ENCODE measurements around the gene KDM2B. TPM values are rescaled to one million over a fixed set of nuclear protein-coding genes. Genes with fewer than 3 reads are reported as not detected.
A peak's percentile ranks its signal among the peaks of the same experiment; 100 is the strongest.

The KDM2B gene
- total RNA-seq, 4 donors from 2014 or later: 13.6 to 23.5 (median 20.0) TPM

DNA sequence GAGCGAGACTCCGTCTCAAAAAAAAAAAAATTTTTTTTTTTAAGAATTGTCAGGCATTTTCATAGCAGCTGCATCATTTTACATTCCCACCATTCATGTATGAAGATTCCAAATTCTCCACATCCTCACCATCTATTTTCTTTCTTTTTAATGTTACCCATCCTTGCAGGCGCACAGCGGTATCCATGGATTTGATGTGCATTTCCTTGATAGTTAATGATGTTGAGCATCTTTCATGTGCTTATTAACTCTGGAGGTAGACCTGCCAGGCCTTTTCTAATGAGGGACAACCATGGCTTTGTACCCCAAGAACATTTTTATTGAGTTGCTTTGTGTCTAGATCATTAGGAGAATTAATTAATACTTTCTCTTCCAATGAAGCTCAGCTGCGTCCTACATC, 182.5 kb downstream of the KDM2B start:
- 94% methylated on average over 5 of the region's 5 CpGs for WGBS
- intact Hi-C loops (cut with DNase I): no loop called here
- TF ChIP-seq EP300 (IDR thresholded peaks at IDR 0.05): no peak
- TF ChIP-seq POLR2A (IDR thresholded peaks at IDR 0.05; ENCODE audit: low read depth): no peak
- TF ChIP-seq, protein P1, sequence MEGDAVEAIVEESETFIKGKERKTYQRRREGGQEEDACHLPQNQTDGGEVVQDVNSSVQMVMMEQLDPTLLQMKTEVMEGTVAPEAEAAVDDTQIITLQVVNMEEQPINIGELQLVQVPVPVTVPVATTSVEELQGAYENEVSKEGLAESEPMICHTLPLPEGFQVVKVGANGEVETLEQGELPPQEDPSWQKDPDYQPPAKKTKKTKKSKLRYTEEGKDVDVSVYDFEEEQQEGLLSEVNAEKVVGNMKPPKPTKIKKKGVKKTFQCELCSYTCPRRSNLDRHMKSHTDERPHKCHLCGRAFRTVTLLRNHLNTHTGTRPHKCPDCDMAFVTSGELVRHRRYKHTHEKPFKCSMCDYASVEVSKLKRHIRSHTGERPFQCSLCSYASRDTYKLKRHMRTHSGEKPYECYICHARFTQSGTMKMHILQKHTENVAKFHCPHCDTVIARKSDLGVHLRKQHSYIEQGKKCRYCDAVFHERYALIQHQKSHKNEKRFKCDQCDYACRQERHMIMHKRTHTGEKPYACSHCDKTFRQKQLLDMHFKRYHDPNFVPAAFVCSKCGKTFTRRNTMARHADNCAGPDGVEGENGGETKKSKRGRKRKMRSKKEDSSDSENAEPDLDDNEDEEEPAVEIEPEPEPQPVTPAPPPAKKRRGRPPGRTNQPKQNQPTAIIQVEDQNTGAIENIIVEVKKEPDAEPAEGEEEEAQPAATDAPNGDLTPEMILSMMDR (IDR thresholded peaks at IDR 0.05): no peak
- TF ChIP-seq POLR2AphosphoS5 (IDR thresholded peaks at IDR 0.05): no peak
- peaks cover 16 to 38% (median 33%) of the 10 kb centered on the region in 4 donors for H3K4me1 ChIP-seq
- no peaks in the 10 kb centered on the region for H3K27me3 ChIP-seq
- no peaks in the 10 kb centered on the region for H3K9me3 ChIP-seq
- no peaks in the 10 kb centered on the region for H3K36me3 ChIP-seq
- no peak overlapping the region for H3K4me3 ChIP-seq
- DNase-seq (ENCODE audit: extremely low spot score): no peak
- H3K27ac ChIP-seq (replicated peaks in 1 of 4): no peak overlapping the region

DNA sequence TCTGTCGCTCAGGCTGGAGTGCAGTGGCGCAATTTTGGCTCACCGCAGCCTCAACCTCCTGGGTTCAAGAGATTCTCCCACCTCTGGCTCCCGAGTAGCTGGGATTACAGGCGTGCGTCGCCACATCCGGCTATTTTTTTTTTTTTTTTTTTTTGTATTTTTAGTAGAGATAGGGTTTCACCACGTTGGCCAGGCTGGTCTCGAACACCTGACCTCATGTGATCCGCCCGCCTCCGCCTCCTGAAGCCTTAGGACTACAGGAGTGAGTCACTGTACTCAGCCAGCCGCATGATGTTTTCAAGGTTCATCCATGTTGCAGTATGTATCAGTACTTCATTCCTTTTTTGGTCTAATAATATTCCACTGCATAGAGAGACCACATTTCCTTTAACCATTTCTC, 183.3 kb downstream of the KDM2B start:
- intact Hi-C loops (cut with DNase I): no loop called here
- Histone ChIP-seq H3K36me3 (no peaks in the 10 kb centered on the region), H3K27ac (replicated peaks in 1 of 4) (no peak overlapping the region), H3K9me3 (no peaks in the 10 kb centered on the region), H3K4me1 (peaks cover 16 to 31% (median 29%) of the 10 kb centered on the region in 4 donors), H3K27me3 (no peaks in the 10 kb centered on the region), H3K4me3 (no peak overlapping the region)
- no peak for DNase-seq (ENCODE audit: extremely low spot score)
- WGBS: 97% methylated on average over 14 of the region's 14 CpGs
- TF ChIP-seq, protein P1 (IDR thresholded peaks at IDR 0.05): no peak
- TF ChIP-seq POLR2AphosphoS5 (IDR thresholded peaks at IDR 0.05): no peak
- no peak for TF ChIP-seq POLR2A (IDR thresholded peaks at IDR 0.05; ENCODE audit: low read depth)
- no peak for TF ChIP-seq EP300 (IDR thresholded peaks at IDR 0.05)

DNA sequence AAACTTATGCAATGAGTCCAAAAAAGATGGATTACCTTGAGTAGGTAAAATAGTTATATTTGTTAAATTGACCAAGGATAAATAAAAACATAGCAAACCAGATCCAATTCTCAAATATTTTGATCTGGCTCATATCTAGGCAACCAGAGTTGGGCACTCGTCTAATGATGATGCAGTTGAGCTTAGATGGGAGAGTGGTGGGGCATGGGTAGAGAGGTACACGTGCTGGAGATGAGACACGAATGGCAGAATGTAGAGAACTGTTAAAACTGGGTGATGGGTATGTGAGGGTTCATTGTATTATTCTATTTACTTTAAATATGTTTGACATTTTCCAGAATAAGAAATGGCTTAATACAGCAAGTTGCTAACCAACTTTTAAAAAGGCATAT, 188.5 kb downstream of the KDM2B start:
- TF ChIP-seq, protein P1 (IDR thresholded peaks at IDR 0.05): no peak
- no peak for TF ChIP-seq EP300 (IDR thresholded peaks at IDR 0.05)
- Histone ChIP-seq H3K27ac (replicated peaks in 1 of 4) (no peak overlapping the region), H3K9me3 (no peaks in the 10 kb centered on the region), H3K27me3 (no peaks in the 10 kb centered on the region), H3K4me1 (peaks cover 0 to 2% (median 0%) of the 10 kb centered on the region in 4 donors), H3K36me3 (no peaks in the 10 kb centered on the region), H3K4me3 (no peak overlapping the region)
- intact Hi-C loops (cut with DNase I): no loop called here
- DNase-seq (ENCODE audit: extremely low spot score): no peak
- 81% methylated on average over 3 of the region's 3 CpGs for WGBS

DNA sequence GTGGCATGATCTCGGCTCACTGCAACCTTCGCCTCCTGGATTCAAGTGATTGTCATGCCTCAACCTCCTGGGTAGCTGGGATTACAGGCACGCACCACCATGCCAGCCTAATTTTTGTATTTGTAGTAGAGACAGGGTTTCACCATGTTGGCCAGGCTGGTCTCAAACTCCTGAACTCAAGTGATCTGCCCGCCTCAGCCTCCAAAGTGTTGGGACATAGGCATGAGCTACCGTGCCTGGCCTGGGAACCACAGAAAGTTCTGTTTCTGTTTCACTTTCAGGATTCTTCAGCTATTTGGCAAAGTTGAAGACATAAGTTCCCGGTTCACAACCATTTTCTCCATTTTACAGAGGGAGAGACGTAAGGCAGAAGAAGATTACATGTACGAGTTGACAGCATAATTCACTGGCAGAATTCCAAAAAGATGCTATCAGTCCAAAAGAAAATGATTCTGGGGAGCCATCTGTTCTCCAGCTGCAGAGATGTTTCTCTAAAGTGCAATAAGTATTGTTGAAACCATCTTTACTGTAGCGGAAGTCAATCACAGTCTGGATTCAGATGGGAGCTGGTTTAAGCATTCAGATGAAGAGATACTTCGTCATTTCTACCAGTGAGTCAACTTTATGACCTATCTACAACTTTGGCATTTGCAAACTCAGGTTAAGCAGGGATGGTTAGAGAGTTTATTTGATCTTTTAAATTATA, 189.1 kb downstream of the KDM2B start:
- Histone ChIP-seq H3K36me3 (no peaks in the 10 kb centered on the region), H3K4me3 (peak overlapping the region in 2 of 4 donors; percentile 14 to 39), H3K9me3 (no peaks in the 10 kb centered on the region), H3K4me1 (peaks cover 0 to 2% (median 0%) of the 10 kb centered on the region in 4 donors), H3K27ac (replicated peaks in 1 of 4) (no peak overlapping the region), H3K27me3 (no peaks in the 10 kb centered on the region)
- DNase-seq (ENCODE audit: extremely low spot score): no peak
- intact Hi-C loops (cut with DNase I): no loop called here
- 60% methylated on average over 10 of the region's 10 CpGs for WGBS
- TF ChIP-seq, protein P1 (IDR thresholded peaks at IDR 0.05): no peak
- TF ChIP-seq POLR2A (IDR thresholded peaks at IDR 0.05; ENCODE audit: low read depth) (no peak), POLR2AphosphoS5 (IDR thresholded peaks at IDR 0.05) (no peak), EP300 (IDR thresholded peaks at IDR 0.05) (no peak)

DNA sequence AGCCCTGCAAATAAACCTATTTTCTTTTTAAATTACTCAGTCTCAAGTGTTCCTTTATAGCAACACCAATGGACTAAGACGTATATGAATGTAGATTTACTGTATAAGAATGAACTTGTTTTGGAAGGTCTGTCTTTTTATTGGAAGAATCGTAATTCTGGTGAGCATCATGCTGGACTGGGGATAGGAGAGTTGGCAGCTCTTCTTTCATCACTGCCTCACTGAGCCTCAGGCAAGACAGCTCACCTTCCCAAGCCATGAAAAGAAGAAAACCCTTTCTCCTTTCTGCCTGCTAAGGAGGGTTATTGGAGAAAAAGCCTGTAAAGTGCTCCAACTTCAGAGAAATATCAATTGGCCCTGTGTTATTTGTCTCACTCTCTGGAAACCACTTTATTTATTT, 190.0 kb downstream of the KDM2B start:
- TF ChIP-seq POLR2AphosphoS5 (IDR thresholded peaks at IDR 0.05): no peak
- TF ChIP-seq POLR2A (IDR thresholded peaks at IDR 0.05; ENCODE audit: low read depth): no peak
- no peak for TF ChIP-seq EP300 (IDR thresholded peaks at IDR 0.05)
- TF ChIP-seq, protein P1 (IDR thresholded peaks at IDR 0.05): no peak
- DNase-seq (ENCODE audit: extremely low spot score): no peak
- no peaks in the 10 kb centered on the region for H3K36me3 ChIP-seq
- H3K27ac ChIP-seq (replicated peaks in 1 of 4): no peak overlapping the region
- peaks cover 0 to 2% (median 0%) of the 10 kb centered on the region in 4 donors for H3K4me1 ChIP-seq
- 74% methylated on average over 2 of the region's 2 CpGs for WGBS
- intact Hi-C loops (cut with DNase I): no loop called here
- no peak overlapping the region for H3K4me3 ChIP-seq
- H3K9me3 ChIP-seq: no peaks in the 10 kb centered on the region
- H3K27me3 ChIP-seq: no peaks in the 10 kb centered on the region

Measured in esophagus muscularis mucosa (tissue), 4 donors.